Osteoblast (primary cell): ENCODE results near the gene NRSN1. TPM values are rescaled to one million over a fixed set of nuclear protein-coding genes. Genes with fewer than 3 reads are reported as not detected.
A peak's percentile ranks its signal among the peaks of the same experiment; 100 is the strongest.

Source experiments
- DNase-seq: peaks from one replicate; pipeline ENCODE4 v3.0.0; 2011; ENCODE audit warnings: low spot score, mixed read lengths; ENCODE audit not compliant: insufficient read length; ENCODE audit errors: missing footprints
- H2AFZ ChIP-seq: 2 replicates; pipeline ENCODE4 v1.6.0; 2011; ENCODE audit warnings: mild to moderate bottlenecking, low read length
- H3K27ac ChIP-seq: 2 replicates; pipeline ENCODE4 v1.5.1; 2011; ENCODE audit warnings: mild to moderate bottlenecking, low read depth, low read length, moderate library complexity
- H3K27me3 ChIP-seq: 2 replicates; pipeline ENCODE4 v1.6.0; 2012; ENCODE audit warnings: mild to moderate bottlenecking, control low read depth, inconsistent platforms, low read length, moderate library complexity; ENCODE audit not compliant: insufficient read depth
- H3K36me3 ChIP-seq: 2 replicates; pipeline ENCODE4 v1.5.1; 2011; ENCODE audit warnings: mild to moderate bottlenecking, low read length, control low read depth, moderate library complexity; ENCODE audit not compliant: insufficient read depth
- H3K4me1 ChIP-seq: 2 replicates; pipeline ENCODE4 v1.5.1; 2011; ENCODE audit warnings: mild to moderate bottlenecking, low read length, control low read depth, moderate library complexity; ENCODE audit not compliant: insufficient read depth
- H3K4me2 ChIP-seq: 2 replicates; pipeline ENCODE4 v1.6.0; 2011; ENCODE audit warnings: mild to moderate bottlenecking, low read length; ENCODE audit not compliant: insufficient read depth
- H3K4me3 ChIP-seq: fragments of 200-600 bp; sonication (generic); 3 replicates; pipeline ENCODE4 v1.5.1; 2012; ENCODE audit warnings: mild to moderate bottlenecking, low read length, inconsistent platforms; ENCODE audit not compliant: insufficient read depth
- H3K79me2 ChIP-seq: 2 replicates; pipeline ENCODE4 v1.6.0; 2012; ENCODE audit warnings: mild to moderate bottlenecking, low read length, control low read depth, inconsistent platforms; ENCODE audit not compliant: insufficient read depth
- H3K9me3 ChIP-seq: 2 replicates; pipeline ENCODE4 v1.5.1; 2011; ENCODE audit warnings: low read depth, low read length, control low read depth
- H4K20me1 ChIP-seq: 2 replicates; pipeline ENCODE4 v1.6.0; 2012; ENCODE audit warnings: mild to moderate bottlenecking, low read length, control low read depth; ENCODE audit not compliant: insufficient read depth
- CTCF ChIP-seq: IDR thresholded peaks from 2 replicates; pipeline ENCODE4 v1.5.1; 2011; ENCODE audit warnings: mild to moderate bottlenecking, low read depth, low read length, moderate library complexity; ENCODE audit errors: extremely low read depth
- total RNA-seq: library from RNA; depleted of rRNA; stranded (reverse); fragments of >200 nt; gene quantifications from 2 replicates; pipeline ENCODE4 v1.2.3, GENCODE V29; 2012

The NRSN1 gene
- total RNA-seq, result not detected in 2 replicates

GRCh38 chr6:24125980-24126379, at the start of gene NRSN1:
TSS of gene NRSN1 (plus strand) at chr6:24126215. CDS start at chr6:24134328, 8,113 bp downstream.
- DNase-seq, result peak; percentile 59
- Histone ChIP-seq H3K4me1 (no peaks in the 10 kb centered on the region), H4K20me1 (no peaks in the 10 kb centered on the region), H3K27ac (no peak within 1 kb of the TSS), H3K36me3 (no peaks in the 10 kb centered on the region), H3K4me2 (no peak within 1 kb of the TSS), H2AFZ (no peak within 1 kb of the TSS), H3K4me3 (no peak within 1 kb of the TSS), H3K79me2 (no peaks in the 10 kb centered on the region), H3K27me3 (no peaks in the 10 kb centered on the region), H3K9me3 (no peaks in the 10 kb centered on the region)
- TF ChIP-seq CTCF, result no peak

- Histone ChIP-seq H3K79me2 (no peaks in the 10 kb centered on the region), H3K4me3 (no peak overlapping the region), H4K20me1 (no peaks in the 10 kb centered on the region), H3K4me1 (no peaks in the 10 kb centered on the region), H3K27me3 (no peaks in the 10 kb centered on the region), H3K27ac (no peak overlapping the region), H2AFZ (no peak overlapping the region), H3K4me2 (no peak overlapping the region), H3K9me3 (no peaks in the 10 kb centered on the region), H3K36me3 (no peaks in the 10 kb centered on the region)
- peak; percentile 39 for DNase-seq
- no peak for TF ChIP-seq CTCF
These were observed 47.8 kb upstream of the NRSN1 start for GRCh38 chr6:24078200-24078599.

- H3K4me3 ChIP-seq, result no peak overlapping the region
- TF ChIP-seq CTCF, result no peak
These were observed 46.9 kb upstream of the NRSN1 start for GRCh38 chr6:24079076-24079475.

GRCh38 chr6:24080711-24081110, 45.3 kb upstream of the NRSN1 start:
- DNase-seq, result no peak
- Histone ChIP-seq H3K27ac (no peak overlapping the region), H3K4me2 (no peak overlapping the region), H3K36me3 (no peaks in the 10 kb centered on the region), H3K4me3 (no peak overlapping the region), H3K4me1 (no peaks in the 10 kb centered on the region), H3K9me3 (no peaks in the 10 kb centered on the region), H3K27me3 (no peaks in the 10 kb centered on the region), H4K20me1 (no peaks in the 10 kb centered on the region), H3K79me2 (no peaks in the 10 kb centered on the region), H2AFZ (no peak overlapping the region)
- no peak for TF ChIP-seq CTCF

More at GRCh38 chr6:24079076-24079475, 46.9 kb upstream of the NRSN1 start:
- no peaks in the 10 kb centered on the region for H3K4me1 ChIP-seq
- no peak overlapping the region for H3K4me2 ChIP-seq
- no peak overlapping the region for H2AFZ ChIP-seq
- no peaks in the 10 kb centered on the region for H3K9me3 ChIP-seq
- H3K27ac ChIP-seq, result no peak overlapping the region
- no peaks in the 10 kb centered on the region for H3K79me2 ChIP-seq
- H3K36me3 ChIP-seq, result no peaks in the 10 kb centered on the region
- DNase-seq, result no peak
- H4K20me1 ChIP-seq, result no peaks in the 10 kb centered on the region
- H3K27me3 ChIP-seq, result no peaks in the 10 kb centered on the region
